Endothelial cell of umbilical vein (primary cell): ENCODE results near the gene FGFBP2. TPM values are rescaled to one million over a fixed set of nuclear protein-coding genes. Genes with fewer than 3 reads are reported as not detected.

Source experiments
- Bru-seq: library from RNA; stranded (reverse); fragments of 400-500 nt; gene quantifications from one replicate; lab custom pipeline; 2021; lab: Mats Ljungman, UMichigan
- BruChase-seq, 2 experiments: library from RNA; stranded (reverse); fragments of 400-500 nt; gene quantifications; one replicate each; lab custom pipeline; 2021; lab: Mats Ljungman, UMichigan
- BruUV-seq: library from RNA; stranded (reverse); fragments of 400-500 nt; replicated peaks from 2 replicates; lab custom pipeline; 2021; lab: Mats Ljungman, UMichigan
- CTCF ChIA-PET: fragments of 300-600, 350-600 bp; sonication (Branson Sonifier 250); formaldehyde crosslinking; loops from one replicate; lab custom pipeline; 2021; ENCODE audit warnings: antibody characterized with exemption, inconsistent platforms; lab: Charles Lee
- POLR2A ChIA-PET: fragments of 300-600, 350-600 bp; sonication (Branson Sonifier 250); formaldehyde crosslinking; loops from one replicate; lab custom pipeline; 2021; ENCODE audit warnings: antibody characterized with exemption, inconsistent platforms; lab: Charles Lee
- DNase-seq: peaks from one replicate; pipeline ENCODE4 v3.0.0-alpha.2; 2011; ENCODE audit warnings: low read depth, low spot score
- FAIRE-seq: peaks from 2 replicates; lab custom pipeline; 2011; peaks lifted over from hg19 to GRCh38; lab: Jason Lieb, UNC
- H2AFZ ChIP-seq: 2 replicates; pipeline ENCODE4 v1.6.0; 2012; ENCODE audit warnings: low read depth, low read length, control low read depth, inconsistent platforms
- H3K27ac ChIP-seq: 2 replicates; pipeline ENCODE4 v1.5.1; 2011; ENCODE audit warnings: low read depth, mild to moderate bottlenecking, control low read depth, low read length, moderate library complexity; ENCODE audit not compliant: insufficient read depth
- H3K27me3 ChIP-seq, 2 experiments: 2 replicates each; pipeline versions ENCODE4 v1.6.0 to v1.6.1; 2011; ENCODE audit warnings: low read length in 2 of 2, mixed read lengths in 1 of 2; ENCODE audit not compliant: control insufficient read depth in 2 of 2, insufficient read depth in 2 of 2
- H3K36me3 ChIP-seq, 2 experiments: 2 replicates in 1 of 2; 3 replicates in 1 of 2; pipeline ENCODE4 v1.5.1; 2011; ENCODE audit warnings: low read length in 2 of 2, mild to moderate bottlenecking in 1 of 2, moderate library complexity in 1 of 2; ENCODE audit not compliant: control insufficient read depth in 2 of 2, insufficient read depth in 2 of 2; ENCODE audit errors: extremely low read depth in 1 of 2
- H3K4me1 ChIP-seq: 3 replicates; pipeline ENCODE4 v1.5.1; 2011; ENCODE audit warnings: mild to moderate bottlenecking, low read length; ENCODE audit not compliant: control insufficient read depth, insufficient read depth; ENCODE audit errors: extremely low read depth
- H3K4me2 ChIP-seq: 2 replicates; pipeline ENCODE4 v1.6.1; 2011; ENCODE audit warnings: low read length, control low read depth, mixed read lengths; ENCODE audit not compliant: insufficient read depth
- H3K4me3 ChIP-seq, 3 experiments: fragments of 200-600 bp in 1 of 3; sonication (generic), shearing (Covaris generic) in 1 of 3; replicated peaks in 1 of 3; 2 replicates each; pipeline ENCODE4 v1.5.1; 2011 to 2016; ENCODE audit warnings: control low read depth in 3 of 3, low read length in 3 of 3, mild to moderate bottlenecking in 2 of 3, inconsistent platforms in 1 of 3, low read depth in 1 of 3, moderate library complexity in 1 of 3; ENCODE audit not compliant: insufficient read depth in 1 of 3
- H3K79me2 ChIP-seq: 2 replicates; pipeline ENCODE4 v1.6.0; 2012; ENCODE audit warnings: low read length, inconsistent platforms; ENCODE audit not compliant: control insufficient read depth, insufficient read depth
- H3K9ac ChIP-seq: replicated peaks from 2 replicates; pipeline ENCODE3; 2011; ENCODE audit warnings: low read length, control low read depth; ENCODE audit not compliant: insufficient read depth; ENCODE audit errors: extremely low read depth
- H3K9me1 ChIP-seq: replicated peaks from 3 replicates; pipeline ENCODE4 v1.6.0; 2011; ENCODE audit warnings: mild to moderate bottlenecking, low read length; ENCODE audit not compliant: control insufficient read depth, insufficient read depth; ENCODE audit errors: extremely low read depth
- H3K9me3 ChIP-seq: replicated peaks from 2 replicates; pipeline ENCODE4 v1.5.1; 2012; ENCODE audit warnings: low read length, inconsistent platforms; ENCODE audit not compliant: control insufficient read depth, insufficient read depth
- H4K20me1 ChIP-seq: replicated peaks from 2 replicates; pipeline ENCODE3; 2011; ENCODE audit warnings: mild to moderate bottlenecking, low read length; ENCODE audit not compliant: control insufficient read depth, insufficient read depth; ENCODE audit errors: extremely low read depth
- CTCF ChIP-seq, 2 donors: IDR thresholded peaks; 1 replicate in 1 of 2; 2 replicates in 1 of 2; pipeline ENCODE4 v1.5.1; 2011; ENCODE audit warnings: low read length in 2 of 2, mild to moderate bottlenecking in 2 of 2, moderate library complexity in 2 of 2, control low read depth in 1 of 2, inconsistent platforms in 1 of 2, low read depth in 1 of 2; ENCODE audit not compliant: insufficient read depth in 1 of 2; ENCODE audit errors: extremely low read depth in 1 of 2
- EZH2 ChIP-seq: IDR thresholded peaks from 2 replicates; pipeline ENCODE4 v1.6.1; 2012; ENCODE audit warnings: borderline replicate concordance, low read depth, mild to moderate bottlenecking, moderate library complexity, low read length, inconsistent platforms; ENCODE audit not compliant: severe bottlenecking
- FOS ChIP-seq: IDR thresholded peaks from 2 replicates; pipeline ENCODE4 v1.6.1; 2011; ENCODE audit warnings: mild to moderate bottlenecking, low read length, moderate library complexity, borderline replicate concordance; ENCODE audit not compliant: insufficient read depth
- GATA2 ChIP-seq: IDR thresholded peaks from 2 replicates; pipeline ENCODE4 v1.7.0; 2011; ENCODE audit warnings: low read depth, mild to moderate bottlenecking, moderate library complexity, mixed read lengths, low read length; ENCODE audit not compliant: insufficient read length, insufficient read depth
- MAX ChIP-seq: IDR thresholded peaks from 2 replicates; pipeline ENCODE4 v1.6.1; 2011; ENCODE audit not compliant: insufficient read depth, insufficient read length
- POLR2AphosphoS5 ChIP-seq: IDR thresholded peaks from 2 replicates; pipeline ENCODE4 v1.6.1; 2012; ENCODE audit warnings: low read depth, mild to moderate bottlenecking, control low read depth, low read length, moderate library complexity; ENCODE audit not compliant: insufficient read depth
- dilution Hi-C: fragments of 300-500 bp; cut with MboI; formaldehyde crosslinking; loops from one replicate; pipeline ENCODE4 v1.15.0; 2019; ENCODE audit warnings: low sequenced_read_pairs; ENCODE audit not compliant: extremely low pct_ligation_motif_present
- intact Hi-C: fragments of 100-400 bp; cut with micrococcal nuclease; formaldehyde crosslinking; loops from one replicate; pipeline ENCODE4 v1.10.0; 2022
- long read RNA-seq: library from polyadenylated mRNA; stranded (forward); transcript quantifications from one replicate; pipeline ENCODE4 v2.0.0, GENCODE V29; 2021
- polyA minus RNA-seq, 3 experiments: library from RNA; depleted of rRNA, polyadenylated mRNA; stranded (reverse); fragments of >200 nt; gene quantifications; 1 replicate in 1 of 3; 2 replicates in 2 of 3; pipeline ENCODE4 v1.2.3, GENCODE V29; 2011
- polyA plus RNA-seq, 4 experiments: library from polyadenylated mRNA; depleted of rRNA in 3 of 4; stranded (reverse) in 3 of 4; unstranded in 1 of 4; fragments of >200 nt; gene quantifications; 2 replicates each; pipeline versions ENCODE4 v1.2.1 to v1.2.3, GENCODE V29; 2011 to 2012; ENCODE audit warnings: missing spikeins in 1 of 4
- total RNA-seq: library from RNA; stranded (reverse); gene quantifications from 2 replicates; pipeline ENCODE4 v1.2.3, GENCODE V29; 2021

FGFBP2 gene
- not detected in 2 replicates for total RNA-seq
- polyA plus RNA-seq = not detected in 2 replicates
- polyA plus RNA-seq (2011; cell fraction: cytosol; rRNA removed) = not detected in 2 replicates
- polyA plus RNA-seq (2011; cell fraction: nucleus; rRNA removed) = not detected in 2 replicates
- not detected in 2 replicates for polyA plus RNA-seq (2012)
- not detected in 2 replicates for polyA minus RNA-seq
- polyA minus RNA-seq (2011; cell fraction: cytosol; rRNA and poly(A)+ RNA removed) = not detected
- not detected in 2 replicates for polyA minus RNA-seq (2011; cell fraction: nucleus; rRNA and poly(A)+ RNA removed)
- Bru-seq, nascent RNA = not detected
- BruChase-seq, experiment 1, labeled RNA remaining after a 6-hour chase = not detected
- not detected for BruChase-seq, experiment 2, labeled RNA remaining after a 2-hour chase
- long read RNA-seq = 0 reads

DNA sequence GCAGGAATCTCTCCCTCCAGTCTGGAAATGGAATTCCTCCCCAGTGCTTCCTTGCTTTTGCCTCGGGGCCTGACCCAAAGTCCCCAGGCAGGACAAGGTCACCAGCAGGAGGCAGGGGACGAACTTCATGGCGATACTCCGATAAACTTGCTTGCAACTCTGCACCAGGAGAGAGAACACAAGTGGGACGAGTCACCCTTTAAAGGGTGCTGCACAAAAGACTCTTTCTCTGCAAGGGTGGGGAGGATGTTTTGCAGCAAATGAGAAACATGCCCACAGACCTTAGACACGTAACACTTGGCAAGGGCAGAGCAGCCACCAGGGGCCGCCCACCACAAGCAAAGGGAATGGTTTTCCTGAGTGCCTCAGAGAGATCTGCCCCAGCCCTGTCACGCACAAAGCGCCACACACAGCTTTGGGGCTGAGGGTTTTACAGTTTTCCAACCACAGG lies at the start of gene FGFBP2:
TSS of gene FGFBP2 (minus strand) at position 175 of the 451 bp plus-strand sequence. CDS start at position 129, 46 bp downstream.
- no peak for FAIRE-seq
- no TSS peak for BruUV-seq

More for the DNA sequence above, at the start of gene FGFBP2:
- CTCF ChIA-PET = interaction anchor here (1.1 to 5.2 kb wide), 6 partner anchors 9 to 305 kb away, joined by 3 to 58 read pairs (median 10); no protein-coding TSS in a partner anchor
- Histone ChIP-seq H3K9ac (no peak within 1 kb of the TSS), H4K20me1 (no peaks in the 10 kb centered on the region), H3K4me1 (no peaks in the 10 kb centered on the region), H3K9me3 (no peaks in the 10 kb centered on the region), H3K4me3 (no peak within 1 kb of the TSS), H3K79me2 (no peaks in the 10 kb centered on the region), H3K9me1 (no peaks in the 10 kb centered on the region), H3K27me3 (no peaks in the 10 kb centered on the region), H3K4me2 (no peak within 1 kb of the TSS), H2AFZ (no peak within 1 kb of the TSS), H3K36me3 (no peaks in the 10 kb centered on the region), H3K27ac (no peak within 1 kb of the TSS)
- POLR2A ChIA-PET = no interaction called here
- intact Hi-C loops = loop anchor here (1.0 kb wide), 2 partner anchors 38 to 302 kb away; no protein-coding TSS in a partner anchor
- DNase-seq = peak; percentile 34
- TF ChIP-seq GATA2 (no peak), CTCF (IDR thresholded peaks at IDR 0.05; ENCODE audit: extremely low read depth in 1 of 2, insufficient read depth in 1 of 2, low read depth in 1 of 2, low read length in 2 of 2) (peak; percentile 22 to 67), POLR2AphosphoS5 (no peak), EZH2 (no peak), FOS (no peak), MAX (no peak)
- dilution Hi-C loops = no loop called here
